HepG2 (cell line): ENCODE data around the gene FAM83D.

Experiments used
- BHLHE40 ChIP-seq: IDR thresholded peaks from 2 replicates; pipeline ENCODE4 v1.6.1; 2011; ENCODE audit warnings: low read length, improper control_type of control experiment
- SMC3 ChIP-seq: IDR thresholded peaks from 2 replicates; pipeline ENCODE4 v1.6.1; 2011; ENCODE audit warnings: low read length, improper control_type of control experiment

DNA sequence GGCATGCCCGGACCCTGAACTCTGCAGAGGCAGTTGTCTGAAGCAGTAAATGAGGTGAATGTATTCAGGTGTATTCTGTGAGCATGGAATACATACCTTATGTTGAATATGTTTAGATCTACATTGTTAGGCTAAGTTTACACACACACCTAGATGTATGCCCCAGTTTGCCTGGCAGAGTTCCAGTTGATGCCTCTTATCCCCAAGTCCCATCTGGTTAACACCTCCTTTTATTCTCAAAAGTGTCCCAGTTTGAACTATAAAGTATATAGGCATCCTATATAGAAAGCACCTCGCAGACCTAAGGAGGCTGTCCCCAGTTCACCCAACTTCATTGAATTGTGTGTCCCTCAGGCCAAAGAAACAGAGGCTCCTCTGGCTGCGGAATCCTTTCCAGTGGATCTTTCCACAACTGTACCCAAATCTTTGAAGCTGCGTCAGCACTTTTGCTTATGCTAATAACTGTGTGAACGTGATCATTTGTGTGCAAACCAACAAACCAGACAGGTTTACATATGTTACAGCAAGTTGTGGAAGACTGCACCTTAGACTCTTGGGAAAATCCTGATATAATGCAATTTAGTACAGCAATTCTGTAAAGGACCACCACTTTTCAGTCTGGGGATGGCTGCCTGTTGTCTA lies 31.1 kb downstream of the FAM83D start:
- TF ChIP-seq SMC3 (no peak), BHLHE40 (no peak)
